GM12878 (cell line): Measurements from ENCODE around the gene C21orf91. TPM values are rescaled to one million over a fixed set of nuclear protein-coding genes. Genes with fewer than 3 reads are reported as not detected.

Experiments used
- BMI1 ChIP-seq: fragments of 450-650 bp; IDR thresholded peaks from 2 replicates; pipeline ENCODE4 v1.6.1; 2016; ENCODE audit warnings: mild to moderate bottlenecking, moderate library complexity, borderline replicate concordance
- CHD1 ChIP-seq: IDR thresholded peaks from 2 replicates; pipeline ENCODE4 v1.6.1; 2012; ENCODE audit warnings: low read depth, low read length, improper control_type of control experiment
- CREB1 ChIP-seq: IDR thresholded peaks from 2 replicates; pipeline ENCODE4 v1.6.1; 2012; ENCODE audit warnings: low read depth, mild to moderate bottlenecking, inconsistent platforms
- EED ChIP-seq: sonication (generic); IDR thresholded peaks from 2 replicates; pipeline ENCODE4 v1.6.1; 2016; ENCODE audit warnings: antibody characterized with exemption, low read depth
- EP300 ChIP-seq, 2 experiments: fragments of 150-350 bp in 1 of 2; IDR thresholded peaks; 2 replicates each; pipeline ENCODE4 v1.6.1; 2011 to 2012; ENCODE audit warnings: low read depth in 2 of 2, low read length in 2 of 2, borderline replicate concordance in 1 of 2, improper control_type of control experiment in 1 of 2, inconsistent platforms in 1 of 2; ENCODE audit not compliant: control insufficient read depth in 1 of 2
- ESRRA ChIP-seq: IDR thresholded peaks from 2 replicates; pipeline ENCODE4 v1.6.1; 2012; ENCODE audit warnings: mild to moderate bottlenecking, low read length, improper control_type of control experiment
- GATAD2B ChIP-seq: fragments of 450-650 bp; conservative IDR thresholded peaks from 2 replicates; pipeline ENCODE4 v1.6.1; 2017; ENCODE audit warnings: low read depth, mild to moderate bottlenecking, moderate library complexity
- NR2C1 ChIP-seq: fragments of 450-650 bp; IDR thresholded peaks from 2 replicates; pipeline ENCODE4 v1.6.1; 2017; ENCODE audit warnings: antibody characterized with exemption, mild to moderate bottlenecking, moderate library complexity
- NR2F1 ChIP-seq: fragments of 450-650 bp; conservative IDR thresholded peaks from 2 replicates; pipeline ENCODE4 v1.6.1; 2017; ENCODE audit warnings: mild to moderate bottlenecking
- PAX8 ChIP-seq: fragments of 450-650 bp; IDR thresholded peaks from 2 replicates; pipeline ENCODE4 v1.6.1; 2017; ENCODE audit warnings: mild to moderate bottlenecking, moderate library complexity
- SIN3A ChIP-seq: IDR thresholded peaks from 2 replicates; pipeline ENCODE4 v1.6.1; 2012; ENCODE audit warnings: low read depth, low read length, improper control_type of control experiment
- SMAD5 ChIP-seq: IDR thresholded peaks from 2 replicates; pipeline ENCODE4 v1.6.1; 2016; ENCODE audit warnings: antibody characterized with exemption, low read depth
- SPI1 ChIP-seq: IDR thresholded peaks from 2 replicates; pipeline ENCODE4 v1.6.1; 2011; ENCODE audit warnings: low read depth, mild to moderate bottlenecking, low read length, moderate library complexity, borderline replicate concordance; ENCODE audit not compliant: insufficient read depth
- TCF7 ChIP-seq: IDR thresholded peaks from 2 replicates; pipeline ENCODE4 v1.6.1; 2014; ENCODE audit warnings: antibody characterized with exemption, borderline replicate concordance
- WRNIP1 ChIP-seq: IDR thresholded peaks from 2 replicates; pipeline ENCODE4 v1.6.1; 2011; ENCODE audit warnings: low read depth, low read length, improper control_type of control experiment, borderline replicate concordance
- YBX1 ChIP-seq: fragments of 450-650 bp; IDR thresholded peaks from 2 replicates; pipeline ENCODE4 v1.6.1; 2016; ENCODE audit warnings: antibody characterized with exemption
- ZBTB4 ChIP-seq: fragments of 450-650 bp; formaldehyde crosslinking; IDR thresholded peaks from 2 replicates; pipeline ENCODE4 v1.4.0; 2022; ENCODE audit warnings: mild to moderate bottlenecking, moderate library complexity
- polyA plus RNA-seq, 11 experiments: library from polyadenylated mRNA; depleted of rRNA in 4 of 11; unstranded in 6 of 11; stranded (reverse) in 5 of 11; fragments of >200 nt; fragmentation: Nextera tagmentation in 4 of 11; fragmentation: Illumina TruSeq in 1 of 11; extraction: Ambion mirVana in 4 of 11; extraction: Trizol in 1 of 11; gene quantifications; 1 replicate in 1 of 11; 2 replicates in 10 of 11; pipeline versions ENCODE4 v1.2.1 to v1.2.3, GENCODE V29; 2011 to 2016; ENCODE audit warnings: inconsistent platforms in 2 of 11, missing spikeins in 2 of 11, low read depth in 1 of 11
- total RNA-seq, 4 experiments: library from RNA; depleted of rRNA in 3 of 4; stranded (reverse); fragments of >200 nt in 3 of 4; fragmentation: Illumina TruSeq in 1 of 4; extraction: Trizol in 1 of 4; gene quantifications; 2 replicates each; pipeline versions ENCODE4 v1.2.1 to v1.2.3, GENCODE V29; 2013 to 2021
- TF ChIP-seq, protein P1 (sequence below): fragments of 150-350 bp; IDR thresholded peaks from 2 replicates; pipeline ENCODE4 v1.6.1; 2014; ENCODE audit warnings: mild to moderate bottlenecking, low read depth, low read length
- TF ChIP-seq, protein P2 (sequence below): fragments of 450-650 bp; IDR thresholded peaks from 2 replicates; pipeline ENCODE4 v1.6.1; 2016; ENCODE audit warnings: mild to moderate bottlenecking
- TF ChIP-seq, protein P3 (sequence below): fragments of 450-650 bp; formaldehyde crosslinking; IDR thresholded peaks from 2 replicates; pipeline ENCODE4 v1.5.0; 2022; ENCODE audit warnings: mild to moderate bottlenecking, missing genetic modification characterization
- TF ChIP-seq, protein P4 (sequence below): IDR thresholded peaks from 2 replicates; pipeline ENCODE4 v1.6.1; 2012; ENCODE audit warnings: low read depth, low read length, improper control_type of control experiment

C21orf91 gene
- total and polyA plus RNA-seq, 10 of the 15 experiments (the other 5 are each of a cell fraction or from before 2014, with no cell fraction given), result 9.3 to 40.3 (median 29.8) TPM

GRCh38 chr21:17780539-17780938 is 38.6 kb downstream of the C21orf91 start (continued):
- TF ChIP-seq ZBTB4 (CRISPR knock-in tag) (no peak), EED (peak; percentile 96), YBX1 (no peak), TCF7 (0 out of 2 replicates have a peak, but pooled peaks have one; percentile 51), NR2F1 (peak; percentile 45; the same call in 1 of the 2 replicates), BMI1 (peak; percentile 72), SPI1 (no peak), SIN3A (no peak), WRNIP1 (no peak), SMAD5 (no peak), EP300 (IDR thresholded peaks at IDR 0.05; ENCODE audit: borderline replicate concordance in 1 of 2, control insufficient read depth in 1 of 2, low read depth in 2 of 2, low read length in 2 of 2) (peak; percentile 83 to 87), CREB1 (no peak), PAX8 (no peak), CHD1 (no peak), NR2C1 (no peak), GATAD2B (peak; percentile 74), ESRRA (no peak)
- TF ChIP-seq, protein P1, sequence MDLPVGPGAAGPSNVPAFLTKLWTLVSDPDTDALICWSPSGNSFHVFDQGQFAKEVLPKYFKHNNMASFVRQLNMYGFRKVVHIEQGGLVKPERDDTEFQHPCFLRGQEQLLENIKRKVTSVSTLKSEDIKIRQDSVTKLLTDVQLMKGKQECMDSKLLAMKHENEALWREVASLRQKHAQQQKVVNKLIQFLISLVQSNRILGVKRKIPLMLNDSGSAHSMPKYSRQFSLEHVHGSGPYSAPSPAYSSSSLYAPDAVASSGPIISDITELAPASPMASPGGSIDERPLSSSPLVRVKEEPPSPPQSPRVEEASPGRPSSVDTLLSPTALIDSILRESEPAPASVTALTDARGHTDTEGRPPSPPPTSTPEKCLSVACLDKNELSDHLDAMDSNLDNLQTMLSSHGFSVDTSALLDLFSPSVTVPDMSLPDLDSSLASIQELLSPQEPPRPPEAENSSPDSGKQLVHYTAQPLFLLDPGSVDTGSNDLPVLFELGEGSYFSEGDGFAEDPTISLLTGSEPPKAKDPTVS, result no peak
- TF ChIP-seq, protein P2, sequence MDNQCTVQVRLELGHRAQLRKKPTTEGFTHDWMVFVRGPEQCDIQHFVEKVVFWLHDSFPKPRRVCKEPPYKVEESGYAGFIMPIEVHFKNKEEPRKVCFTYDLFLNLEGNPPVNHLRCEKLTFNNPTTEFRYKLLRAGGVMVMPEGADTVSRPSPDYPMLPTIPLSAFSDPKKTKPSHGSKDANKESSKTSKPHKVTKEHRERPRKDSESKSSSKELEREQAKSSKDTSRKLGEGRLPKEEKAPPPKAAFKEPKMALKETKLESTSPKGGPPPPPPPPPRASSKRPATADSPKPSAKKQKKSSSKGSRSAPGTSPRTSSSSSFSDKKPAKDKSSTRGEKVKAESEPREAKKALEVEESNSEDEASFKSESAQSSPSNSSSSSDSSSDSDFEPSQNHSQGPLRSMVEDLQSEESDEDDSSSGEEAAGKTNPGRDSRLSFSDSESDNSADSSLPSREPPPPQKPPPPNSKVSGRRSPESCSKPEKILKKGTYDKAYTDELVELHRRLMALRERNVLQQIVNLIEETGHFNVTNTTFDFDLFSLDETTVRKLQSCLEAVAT, result no peak
- TF ChIP-seq, protein P3, sequence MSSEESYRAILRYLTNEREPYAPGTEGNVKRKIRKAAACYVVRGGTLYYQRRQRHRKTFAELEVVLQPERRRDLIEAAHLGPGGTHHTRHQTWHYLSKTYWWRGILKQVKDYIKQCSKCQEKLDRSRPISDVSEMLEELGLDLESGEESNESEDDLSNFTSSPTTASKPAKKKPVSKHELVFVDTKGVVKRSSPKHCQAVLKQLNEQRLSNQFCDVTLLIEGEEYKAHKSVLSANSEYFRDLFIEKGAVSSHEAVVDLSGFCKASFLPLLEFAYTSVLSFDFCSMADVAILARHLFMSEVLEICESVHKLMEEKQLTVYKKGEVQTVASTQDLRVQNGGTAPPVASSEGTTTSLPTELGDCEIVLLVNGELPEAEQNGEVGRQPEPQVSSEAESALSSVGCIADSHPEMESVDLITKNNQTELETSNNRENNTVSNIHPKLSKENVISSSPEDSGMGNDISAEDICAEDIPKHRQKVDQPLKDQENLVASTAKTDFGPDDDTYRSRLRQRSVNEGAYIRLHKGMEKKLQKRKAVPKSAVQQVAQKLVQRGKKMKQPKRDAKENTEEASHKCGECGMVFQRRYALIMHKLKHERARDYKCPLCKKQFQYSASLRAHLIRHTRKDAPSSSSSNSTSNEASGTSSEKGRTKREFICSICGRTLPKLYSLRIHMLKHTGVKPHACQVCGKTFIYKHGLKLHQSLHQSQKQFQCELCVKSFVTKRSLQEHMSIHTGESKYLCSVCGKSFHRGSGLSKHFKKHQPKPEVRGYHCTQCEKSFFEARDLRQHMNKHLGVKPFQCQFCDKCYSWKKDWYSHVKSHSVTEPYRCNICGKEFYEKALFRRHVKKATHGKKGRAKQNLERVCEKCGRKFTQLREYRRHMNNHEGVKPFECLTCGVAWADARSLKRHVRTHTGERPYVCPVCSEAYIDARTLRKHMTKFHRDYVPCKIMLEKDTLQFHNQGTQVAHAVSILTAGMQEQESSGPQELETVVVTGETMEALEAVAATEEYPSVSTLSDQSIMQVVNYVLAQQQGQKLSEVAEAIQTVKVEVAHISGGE (CRISPR knock-in tag), result no peak
- TF ChIP-seq, protein P4, sequence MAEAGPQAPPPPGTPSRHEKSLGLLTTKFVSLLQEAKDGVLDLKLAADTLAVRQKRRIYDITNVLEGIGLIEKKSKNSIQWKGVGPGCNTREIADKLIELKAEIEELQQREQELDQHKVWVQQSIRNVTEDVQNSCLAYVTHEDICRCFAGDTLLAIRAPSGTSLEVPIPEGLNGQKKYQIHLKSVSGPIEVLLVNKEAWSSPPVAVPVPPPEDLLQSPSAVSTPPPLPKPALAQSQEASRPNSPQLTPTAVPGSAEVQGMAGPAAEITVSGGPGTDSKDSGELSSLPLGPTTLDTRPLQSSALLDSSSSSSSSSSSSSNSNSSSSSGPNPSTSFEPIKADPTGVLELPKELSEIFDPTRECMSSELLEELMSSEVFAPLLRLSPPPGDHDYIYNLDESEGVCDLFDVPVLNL, result no peak
- TF ChIP-seq, all 136 proteins: peak for 49
